Activated T-cell treated with anti-CD3 and anti-CD28 coated beads for 48 hours (primary cell): ENCODE data around the gene RNU7-1.

Experiments used
- DNase-seq: peaks from one replicate; pipeline ENCODE4 v3.0.0-alpha.2; 2020; ENCODE audit warnings: low read depth

Gene RNU7-1

DNA sequence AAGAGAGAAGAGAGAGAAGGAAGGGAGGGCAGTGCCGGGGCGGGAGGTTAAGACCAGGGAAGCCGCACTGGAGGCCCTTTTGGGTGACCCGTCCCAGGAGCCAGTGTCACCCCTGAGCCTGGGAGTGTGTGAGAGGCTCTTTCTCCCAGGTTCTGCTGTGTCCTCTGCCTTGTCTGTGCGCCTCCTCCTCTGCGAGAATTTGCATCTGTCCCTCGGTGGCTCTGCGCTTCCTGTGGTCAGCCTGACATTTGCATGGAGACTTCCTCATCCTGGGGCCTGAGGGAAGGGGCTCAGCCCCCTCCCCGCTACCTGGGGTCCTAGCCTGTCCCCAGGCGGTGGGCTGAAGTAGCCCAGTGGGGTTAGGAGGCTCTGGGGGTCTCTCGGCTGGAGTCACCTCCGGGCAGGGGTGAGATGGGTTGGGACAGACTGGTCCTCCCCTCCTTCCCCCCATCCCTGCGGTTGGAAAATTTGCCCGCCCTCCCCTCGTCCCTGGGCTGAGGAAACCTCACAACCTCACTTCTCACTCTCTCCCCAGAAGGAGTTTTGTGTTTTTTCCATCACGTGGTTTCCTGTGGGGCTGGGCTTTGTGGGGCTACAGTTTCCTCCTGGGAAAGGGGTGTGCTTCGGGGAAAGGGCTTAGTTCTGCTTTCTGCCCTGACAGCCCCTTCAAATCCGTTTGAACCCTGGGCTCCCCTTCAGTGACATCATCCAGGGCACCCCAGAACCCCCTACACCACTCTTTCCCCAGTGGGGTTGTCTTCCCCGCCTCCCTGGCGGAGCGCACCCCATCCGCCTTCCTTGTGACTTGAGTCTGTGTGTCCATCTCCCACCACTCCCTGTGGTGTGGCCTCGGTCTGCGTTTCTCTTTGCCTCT lies 10.1 kb downstream of the RNU7-1 start:
- DNase-seq: peak; percentile 71

DNA sequence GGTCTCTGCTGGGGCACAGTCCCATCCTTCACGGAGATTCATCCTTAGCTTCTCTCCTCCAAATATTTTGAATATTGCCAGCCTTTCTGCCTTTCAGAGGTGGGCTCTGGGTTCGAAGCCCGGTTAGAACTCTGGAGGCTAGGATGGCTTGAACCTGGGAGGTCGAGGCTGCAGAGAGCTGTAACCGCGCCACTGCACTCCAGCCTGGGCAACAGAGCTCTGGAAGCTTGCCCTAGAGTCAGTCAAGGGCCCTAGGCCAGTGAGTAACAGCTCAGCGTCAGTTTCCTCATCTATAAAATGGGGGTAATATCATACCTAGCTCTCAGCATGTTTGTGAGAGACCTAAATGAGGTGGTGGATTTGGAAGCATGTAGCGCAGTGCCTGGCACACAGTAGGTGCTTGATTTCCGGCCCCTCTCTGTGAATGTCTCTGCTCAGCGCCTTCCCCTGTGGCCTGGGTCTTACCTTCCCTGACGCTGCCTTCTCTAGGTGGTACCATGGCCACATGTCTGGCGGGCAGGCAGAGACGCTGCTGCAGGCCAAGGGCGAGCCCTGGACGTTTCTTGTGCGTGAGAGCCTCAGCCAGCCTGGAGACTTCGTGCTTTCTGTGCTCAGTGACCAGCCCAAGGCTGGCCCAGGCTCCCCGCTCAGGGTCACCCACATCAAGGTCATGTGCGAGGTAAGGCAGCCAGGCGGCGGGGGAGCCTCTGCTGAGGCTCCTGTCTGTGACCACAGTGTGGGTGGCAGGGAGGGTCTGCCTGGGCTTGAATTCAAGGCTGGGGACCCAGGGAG lies 10.9 kb downstream of the RNU7-1 start:
- DNase-seq: no peak

DNA sequence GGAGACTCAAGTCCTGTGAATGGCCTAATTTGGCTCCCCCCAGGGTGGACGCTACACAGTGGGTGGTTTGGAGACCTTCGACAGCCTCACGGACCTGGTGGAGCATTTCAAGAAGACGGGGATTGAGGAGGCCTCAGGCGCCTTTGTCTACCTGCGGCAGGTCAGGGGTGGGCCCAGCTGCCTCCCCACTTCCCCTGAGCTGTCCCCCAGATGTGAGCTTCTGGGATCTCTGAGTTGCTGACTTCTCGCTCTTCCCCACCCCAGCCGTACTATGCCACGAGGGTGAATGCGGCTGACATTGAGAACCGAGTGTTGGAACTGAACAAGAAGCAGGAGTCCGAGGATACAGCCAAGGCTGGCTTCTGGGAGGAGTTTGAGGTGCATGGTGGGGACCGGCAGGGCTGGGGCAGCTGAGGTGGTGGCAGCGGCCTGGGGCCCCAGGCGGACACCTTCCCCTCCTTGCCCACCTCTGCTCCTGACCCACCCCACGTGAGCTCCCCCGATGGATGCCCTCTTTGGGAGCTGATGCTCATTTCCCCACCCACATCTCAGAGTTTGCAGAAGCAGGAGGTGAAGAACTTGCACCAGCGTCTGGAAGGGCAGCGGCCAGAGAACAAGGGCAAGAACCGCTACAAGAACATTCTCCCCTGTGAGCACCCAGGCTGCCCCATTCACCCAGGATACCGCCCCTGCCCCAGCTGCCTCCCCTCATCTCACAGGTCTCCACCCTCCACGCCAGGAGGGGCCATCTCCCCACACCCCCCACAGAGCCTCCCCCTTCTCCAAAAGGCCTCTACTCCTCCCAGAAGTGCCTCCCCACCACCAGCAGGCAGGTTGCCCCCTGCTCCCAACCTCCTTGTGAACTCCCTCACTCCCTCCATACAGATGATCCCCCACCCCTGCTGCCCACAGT lies 11.7 kb downstream of the RNU7-1 start:
- DNase-seq: no peak

DNA sequence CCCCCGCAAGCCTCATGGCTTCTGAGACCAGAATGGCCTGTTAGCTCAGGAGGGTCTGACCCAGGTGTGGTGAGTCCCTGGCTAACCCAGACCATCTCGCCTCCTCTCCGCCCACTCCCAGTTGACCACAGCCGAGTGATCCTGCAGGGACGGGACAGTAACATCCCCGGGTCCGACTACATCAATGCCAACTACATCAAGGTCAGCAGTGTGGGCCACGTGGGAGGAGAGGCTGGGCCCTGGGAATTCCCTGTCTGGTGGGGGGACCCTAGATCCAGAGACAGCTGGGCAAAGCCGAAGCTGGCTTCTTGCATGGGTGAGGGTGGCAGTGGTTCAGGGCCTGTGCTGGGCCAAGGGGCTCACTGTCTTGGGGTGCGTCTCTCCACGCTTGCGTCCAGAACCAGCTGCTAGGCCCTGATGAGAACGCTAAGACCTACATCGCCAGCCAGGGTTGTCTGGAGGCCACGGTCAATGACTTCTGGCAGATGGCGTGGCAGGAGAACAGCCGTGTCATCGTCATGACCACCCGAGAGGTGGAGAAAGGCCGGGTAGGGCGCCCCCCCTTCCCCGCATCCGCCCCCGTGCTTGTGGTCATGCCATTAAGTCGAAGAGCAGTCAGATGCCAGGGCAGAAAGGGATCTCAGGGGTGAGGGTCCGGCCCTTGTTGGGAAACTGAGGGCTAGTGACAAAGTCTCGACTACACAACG lies 12.6 kb downstream of the RNU7-1 start:
- DNase-seq: no peak

DNA sequence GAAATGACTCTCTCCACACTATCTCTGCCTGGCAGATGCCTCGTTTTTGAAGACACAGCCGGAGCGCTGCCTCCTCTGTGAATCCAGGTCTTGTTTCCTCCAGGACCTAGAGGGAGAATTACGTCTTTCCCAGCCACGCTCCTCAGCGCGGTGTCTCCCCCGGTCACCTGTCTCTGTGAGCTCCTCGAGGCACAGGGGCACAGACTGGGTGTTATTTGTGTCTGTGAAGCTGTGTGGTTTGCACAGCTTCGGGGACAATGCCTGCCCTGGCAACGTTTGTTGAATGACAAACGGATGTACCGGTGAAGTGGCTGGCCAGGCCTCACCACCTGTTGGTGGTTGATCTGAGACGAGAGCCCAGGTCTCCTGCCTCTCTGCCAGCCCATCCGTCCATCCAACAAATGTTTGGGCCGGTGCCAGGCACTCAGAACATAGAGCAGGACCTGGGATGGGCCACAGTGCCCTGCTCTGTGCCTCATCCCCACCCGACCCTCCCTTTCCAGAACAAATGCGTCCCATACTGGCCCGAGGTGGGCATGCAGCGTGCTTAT lies 13.6 kb downstream of the RNU7-1 start:
- DNase-seq: no peak

DNA sequence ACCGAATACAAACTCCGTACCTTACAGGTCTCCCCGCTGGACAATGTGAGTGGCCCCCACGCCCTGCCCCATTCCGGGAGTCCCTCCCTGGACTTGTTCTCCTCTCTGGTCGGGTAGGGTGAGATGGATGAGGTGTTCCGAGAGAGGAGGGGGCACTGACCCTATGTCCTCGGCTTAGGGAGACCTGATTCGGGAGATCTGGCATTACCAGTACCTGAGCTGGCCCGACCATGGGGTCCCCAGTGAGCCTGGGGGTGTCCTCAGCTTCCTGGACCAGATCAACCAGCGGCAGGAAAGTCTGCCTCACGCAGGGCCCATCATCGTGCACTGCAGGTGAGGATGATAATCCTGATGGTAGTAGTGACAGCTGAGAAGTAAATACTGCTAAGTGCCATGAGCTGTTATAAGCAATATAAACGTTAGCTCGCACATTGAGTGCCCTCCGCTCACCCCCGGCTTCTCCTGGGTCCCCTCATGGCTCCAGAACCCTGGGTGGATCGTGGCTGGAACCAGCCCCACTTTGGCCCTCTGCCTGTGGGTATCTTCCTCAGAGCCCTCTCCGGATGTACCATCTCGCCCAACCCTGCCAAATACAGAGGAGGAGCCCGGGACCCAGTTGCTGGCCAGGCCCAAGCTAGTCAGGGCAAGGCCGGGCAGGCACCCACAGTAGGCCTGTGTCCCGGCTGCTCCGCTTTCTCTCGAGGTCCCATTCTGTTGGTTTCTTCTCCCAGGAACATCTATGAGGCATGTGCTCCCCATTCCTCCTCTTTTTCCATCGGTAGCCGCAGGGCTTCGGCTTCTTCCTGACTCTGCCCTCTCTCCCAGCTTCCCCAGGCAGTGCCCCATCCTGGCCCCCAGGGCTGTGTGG lies 14.4 kb downstream of the RNU7-1 start:
- no peak for DNase-seq

DNA sequence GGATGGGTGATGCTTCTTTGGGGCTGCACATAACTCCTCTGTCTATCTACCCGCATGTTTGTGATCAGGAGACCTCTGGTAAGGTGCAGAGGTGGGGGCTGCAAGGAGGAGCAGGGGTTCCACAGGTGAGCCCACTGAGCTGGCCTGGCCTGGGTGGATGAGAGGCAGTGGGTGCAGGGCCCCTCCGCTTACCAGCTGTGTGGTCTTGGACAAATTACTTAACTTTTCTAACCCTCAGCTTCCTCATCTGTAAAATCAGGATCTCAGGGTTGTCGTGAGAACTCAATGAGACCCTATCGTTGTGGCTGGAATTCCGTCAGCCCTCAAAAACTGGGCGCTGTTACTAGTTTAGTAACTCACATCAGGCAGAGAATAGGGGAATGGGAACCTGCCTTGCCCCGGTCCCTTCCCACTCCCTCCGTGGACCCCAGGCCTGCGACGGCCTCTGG lies 15.0 kb downstream of the RNU7-1 start:
- no peak for DNase-seq

DNA sequence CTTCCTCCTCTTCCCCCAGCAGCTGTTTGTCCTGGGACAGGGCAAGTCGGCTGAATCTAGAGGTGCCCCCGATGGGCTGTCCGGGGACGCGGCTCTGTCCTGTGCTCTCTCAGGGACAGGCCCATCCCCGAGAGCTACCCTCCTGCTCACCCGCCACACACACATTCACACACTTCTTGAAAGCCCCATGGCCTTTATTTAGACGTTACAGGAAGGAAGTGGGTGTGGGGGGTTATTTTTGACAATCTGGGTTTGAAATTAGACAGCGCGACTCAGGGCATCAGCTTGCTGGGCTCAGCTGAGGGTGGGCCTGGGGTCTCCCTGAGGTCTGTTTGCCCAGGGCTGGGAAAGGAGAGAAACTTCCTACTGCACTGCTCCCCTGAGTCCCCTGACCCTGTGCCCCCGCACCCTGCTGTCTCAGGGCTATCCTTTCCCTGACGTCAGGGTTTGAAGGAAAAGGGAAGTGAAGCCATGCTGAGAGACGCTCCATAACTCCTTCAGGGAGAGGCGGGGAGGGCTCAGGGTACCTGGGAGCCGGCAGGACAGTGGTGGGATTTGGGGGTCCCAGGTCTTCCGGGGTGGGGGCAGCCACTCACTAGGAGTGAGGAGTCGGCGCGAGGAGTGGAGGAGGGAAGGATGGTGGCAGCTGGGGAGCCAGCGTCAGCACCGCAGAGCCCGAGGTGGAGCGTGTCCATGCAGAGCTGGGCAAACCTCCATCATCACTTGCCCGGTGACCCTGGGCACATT lies 15.6 kb downstream of the RNU7-1 start:
- DNase-seq: no peak

DNA sequence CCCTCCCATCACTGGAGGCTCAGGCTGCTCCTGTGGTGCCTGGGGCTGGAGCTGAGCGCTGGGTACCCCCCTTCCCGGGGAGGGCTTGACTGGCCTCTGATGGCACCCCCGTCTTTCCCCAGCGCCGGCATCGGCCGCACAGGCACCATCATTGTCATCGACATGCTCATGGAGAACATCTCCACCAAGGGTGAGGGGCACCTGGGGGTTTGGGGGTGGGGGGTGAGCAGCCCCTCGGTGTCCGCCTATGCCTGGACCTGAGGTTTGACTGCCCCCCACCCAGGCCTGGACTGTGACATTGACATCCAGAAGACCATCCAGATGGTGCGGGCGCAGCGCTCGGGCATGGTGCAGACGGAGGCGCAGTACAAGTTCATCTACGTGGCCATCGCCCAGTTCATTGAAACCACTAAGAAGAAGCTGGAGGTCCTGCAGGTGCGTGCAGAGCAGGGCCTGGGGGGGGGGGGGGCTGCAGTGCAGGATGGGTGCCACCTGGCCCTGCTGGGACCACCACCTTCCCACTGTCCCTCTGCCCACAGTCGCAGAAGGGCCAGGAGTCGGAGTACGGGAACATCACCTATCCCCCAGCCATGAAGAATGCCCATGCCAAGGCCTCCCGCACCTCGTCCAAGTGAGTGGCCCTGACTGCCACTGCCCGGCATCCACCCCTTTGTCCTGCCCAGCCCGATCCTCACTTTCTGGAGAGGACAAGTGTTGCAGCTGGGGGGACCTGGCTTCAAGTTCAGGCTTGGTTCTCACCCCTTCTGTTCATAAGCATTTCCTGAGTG lies 16.4 kb downstream of the RNU7-1 start:
- DNase-seq: no peak

DNA sequence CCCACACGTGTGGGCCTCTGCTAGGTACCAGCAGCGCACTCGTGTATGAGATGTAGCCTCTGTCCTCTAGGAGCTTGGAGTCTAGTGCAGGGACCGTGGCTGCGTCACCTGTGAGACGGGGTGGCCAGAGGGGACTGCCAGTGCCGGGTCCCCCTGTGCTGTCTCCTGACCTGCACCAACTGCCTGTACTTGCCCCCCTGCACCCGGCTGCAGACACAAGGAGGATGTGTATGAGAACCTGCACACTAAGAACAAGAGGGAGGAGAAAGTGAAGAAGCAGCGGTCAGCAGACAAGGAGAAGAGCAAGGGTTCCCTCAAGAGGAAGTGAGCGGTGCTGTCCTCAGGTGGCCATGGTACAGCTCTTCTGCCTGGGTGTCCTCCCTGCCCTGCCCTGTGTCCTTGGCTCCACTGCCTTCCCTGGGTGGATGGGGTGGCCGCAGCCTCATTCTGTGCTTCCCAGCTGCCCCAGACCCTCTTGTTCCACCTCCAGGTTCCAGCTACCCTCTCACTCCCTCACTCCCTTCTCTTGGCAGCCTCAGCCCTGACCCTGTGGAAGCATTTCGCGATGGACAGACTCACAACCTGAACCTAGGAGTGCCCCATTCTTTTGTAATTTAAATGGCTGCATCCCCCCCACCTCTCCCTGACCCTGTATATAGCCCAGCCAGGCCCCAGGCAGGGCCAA lies 17.1 kb downstream of the RNU7-1 start:
- DNase-seq: no peak

DNA sequence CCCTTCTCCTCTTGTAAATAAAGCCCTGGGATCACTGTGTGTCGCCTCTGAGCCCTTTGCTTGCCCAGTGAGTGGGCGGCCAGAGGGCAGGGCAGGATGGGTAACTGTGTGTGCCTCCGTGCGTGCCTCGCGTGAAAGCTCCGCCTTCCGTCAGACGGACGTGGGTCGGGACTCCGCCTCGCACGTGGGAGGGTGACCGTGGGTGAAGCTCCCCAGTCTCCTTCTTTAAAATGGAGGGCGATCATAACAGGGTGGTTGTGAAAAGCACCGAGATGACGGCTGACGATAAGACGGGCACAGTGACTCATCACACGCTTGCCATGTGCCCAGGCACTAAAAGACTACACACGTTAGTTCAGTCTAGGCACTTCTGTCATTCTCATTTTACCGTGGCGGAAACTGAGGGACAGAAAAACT lies 17.7 kb downstream of the RNU7-1 start:
- peak; percentile 89 for DNase-seq

DNA sequence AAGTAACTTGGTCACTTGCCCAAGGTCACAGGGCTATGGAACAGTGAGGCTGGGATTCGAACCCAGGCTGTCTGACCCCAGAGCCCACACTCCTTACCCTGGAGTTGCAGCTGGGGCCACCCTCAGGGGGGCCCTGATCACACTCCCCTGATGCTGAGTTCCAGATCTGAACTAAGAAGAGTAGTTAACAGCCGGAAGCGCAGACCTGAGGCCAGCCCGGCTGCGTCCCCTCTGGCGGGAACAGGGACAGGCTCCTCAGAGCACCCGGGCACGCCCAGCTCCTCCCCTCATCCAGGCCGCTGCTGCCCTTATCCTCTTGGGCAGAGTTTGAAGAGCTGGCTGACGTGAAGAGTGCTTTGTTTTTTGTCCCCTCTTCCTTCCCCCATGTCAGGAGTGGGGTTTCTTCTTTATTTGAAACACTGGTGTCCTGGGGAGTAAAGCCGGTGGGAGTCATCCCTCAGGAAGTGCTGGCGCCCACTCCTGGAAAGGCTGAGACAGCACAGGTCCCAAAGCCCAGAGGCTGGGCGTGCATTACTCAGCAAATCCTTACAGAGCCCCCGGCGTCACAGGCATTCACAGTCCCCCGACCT lies 18.2 kb downstream of the RNU7-1 start:
- no peak for DNase-seq

DNA sequence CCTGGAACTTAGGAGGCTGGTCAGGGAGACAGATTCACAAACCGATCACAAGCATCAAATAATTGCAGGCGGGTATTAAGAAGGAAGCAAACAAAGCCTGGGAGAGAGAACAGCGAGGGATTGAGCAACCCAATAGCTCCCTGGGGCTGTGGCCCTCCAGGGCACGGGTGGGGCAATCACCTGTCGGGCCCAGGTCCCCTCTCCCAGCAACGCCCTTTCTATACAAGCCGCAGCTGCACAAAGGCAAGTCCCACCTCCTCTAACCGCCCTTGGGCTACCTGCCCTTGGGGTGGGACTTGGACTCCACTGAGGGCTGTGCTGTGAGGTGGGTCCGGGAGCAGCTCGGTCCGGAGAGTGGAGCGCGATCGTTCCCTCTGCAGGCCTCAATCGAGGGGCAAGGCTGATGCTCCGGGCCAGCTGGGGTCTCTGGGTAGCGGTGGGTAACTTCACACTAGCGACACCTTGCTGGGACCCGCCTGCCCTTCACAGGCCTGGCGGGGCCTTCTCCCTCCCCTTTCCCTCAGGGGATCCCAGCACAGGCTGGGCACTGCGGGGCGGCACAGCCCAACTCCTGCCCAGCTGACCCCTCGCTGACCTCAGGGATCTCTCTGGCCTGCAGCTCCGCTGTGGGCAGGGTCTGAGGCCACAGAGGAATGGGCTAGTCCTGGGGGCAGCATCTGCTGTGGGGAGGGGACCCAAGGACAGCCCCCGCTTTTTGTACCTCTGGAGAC lies 18.8 kb downstream of the RNU7-1 start:
- no peak for DNase-seq

DNA sequence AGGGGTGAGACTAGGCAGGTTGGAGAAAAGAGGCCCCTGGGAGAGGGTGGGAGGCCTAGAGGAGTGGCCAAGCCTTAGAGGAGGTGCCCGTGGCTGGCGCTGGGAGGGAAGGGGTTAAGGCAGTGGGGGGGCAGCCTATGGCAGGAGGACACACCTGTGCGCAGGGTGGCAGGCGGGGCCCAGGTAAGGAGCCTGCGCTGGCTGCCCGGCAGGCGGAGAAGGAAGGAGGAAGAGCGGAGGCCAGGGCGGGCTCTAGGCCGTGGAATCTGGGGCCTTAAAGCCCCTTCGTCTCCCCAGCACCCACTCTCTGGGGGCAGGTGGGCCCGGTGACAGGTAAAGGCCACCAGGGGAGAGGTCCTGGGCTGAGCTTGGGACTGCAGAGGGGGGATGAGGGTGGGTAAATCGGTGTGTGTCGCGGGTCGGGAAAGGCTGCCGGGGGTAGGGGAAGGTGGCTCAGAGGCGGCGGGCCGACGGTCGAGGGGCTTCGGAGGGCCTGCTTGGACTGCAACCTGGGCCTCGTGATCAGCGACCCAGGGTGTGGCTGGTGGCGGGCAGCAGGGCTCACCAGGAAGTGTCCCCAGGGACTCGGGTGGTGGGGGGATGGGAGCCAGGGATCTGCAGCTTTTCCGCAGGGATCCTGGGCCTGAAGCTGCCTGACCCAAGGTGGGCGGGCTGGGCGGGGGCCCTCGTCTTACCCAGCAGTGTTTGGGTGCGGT lies 19.6 kb downstream of the RNU7-1 start:
- no peak for DNase-seq

DNA sequence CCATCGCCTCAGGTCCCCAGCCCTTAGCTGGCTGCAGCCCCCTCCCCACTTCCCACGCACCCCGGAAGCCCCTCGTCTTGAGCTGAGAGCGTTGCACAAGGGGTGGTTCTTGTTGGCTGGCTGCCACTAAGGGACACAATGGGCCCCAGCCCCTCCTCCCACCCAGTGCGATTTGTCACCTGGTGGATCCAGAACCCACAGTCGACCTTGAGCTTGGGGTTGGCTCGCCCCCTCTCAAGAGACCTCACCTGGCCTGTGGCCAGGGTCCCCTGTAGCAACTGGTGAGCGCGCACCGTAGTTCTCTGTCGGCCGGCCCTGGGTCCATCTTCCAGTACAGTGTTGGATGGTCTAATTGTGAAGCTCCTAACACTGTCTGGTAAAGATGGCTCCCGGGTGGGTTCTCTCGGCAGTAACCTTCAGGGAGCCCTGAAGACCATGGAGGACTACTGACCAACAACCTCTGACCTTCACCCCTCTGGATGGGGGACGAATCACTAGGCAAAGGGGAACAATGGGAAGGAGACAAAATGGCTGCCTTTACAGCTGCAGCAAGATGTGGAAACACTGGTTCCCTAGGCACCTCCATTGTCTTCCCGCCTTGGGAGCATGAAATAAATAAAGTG lies 20.3 kb downstream of the RNU7-1 start:
- DNase-seq: no peak

DNA sequence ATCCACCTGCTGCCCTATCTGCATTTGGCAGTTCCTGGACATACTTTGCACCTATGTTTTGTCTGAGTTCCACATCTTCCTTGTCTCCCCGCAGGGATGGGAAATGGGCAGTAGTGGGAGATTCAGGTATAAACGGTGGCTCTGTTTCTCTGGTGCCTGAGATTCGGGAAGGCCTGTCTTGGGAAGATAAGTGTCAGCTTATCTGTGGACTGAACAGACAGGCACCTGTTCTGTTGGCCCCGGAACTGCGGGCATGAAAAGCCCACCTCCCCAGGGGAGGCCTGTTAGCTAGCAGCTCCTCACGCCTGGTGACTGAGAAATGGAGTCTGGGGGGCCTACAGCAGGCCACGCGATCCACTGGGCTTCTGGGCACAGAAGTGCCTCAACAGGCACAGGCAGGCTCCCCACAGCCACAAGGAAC lies 21.0 kb downstream of the RNU7-1 start:
- DNase-seq: no peak
